Breast epithelium (tissue), 3 donors: ENCODE results near the gene COPZ2.

Source experiments
- CTCF ChIP-seq, 3 donors: fragments of 450-650 bp; IDR thresholded peaks; one replicate each; pipeline ENCODE4 v1.5.1; 2016 to 2017; ENCODE audit warnings: antibody characterized with exemption in 3 of 3, mild to moderate bottlenecking in 3 of 3, moderate library complexity in 3 of 3
- POLR2A ChIP-seq: fragments of 450-650 bp; IDR thresholded peaks from one replicate; pipeline ENCODE4 v1.6.1; 2016; ENCODE audit warnings: antibody characterized with exemption, mild to moderate bottlenecking, moderate library complexity

- TF ChIP-seq CTCF (IDR thresholded peaks at IDR 0.05), result no peak
- no peak for TF ChIP-seq POLR2A
Measured at GRCh38 chr17:48045316-48046001, 7.9 kb upstream of the COPZ2 start.
